ENCODE data around the gene WFIKKN1. TPM values are rescaled to one million over a fixed set of nuclear protein-coding genes. Genes with fewer than 3 reads are reported as not detected.

WFIKKN1 gene
- total and polyA plus RNA-seq, 2 of the 13 experiments (the other 11 are each of a cell fraction or from before 2014, with no cell fraction given) = 1.7 to 4.9 TPM

- TF ChIP-seq ZNF646 (CRISPR knock-in tag; IDR thresholded peaks at IDR 0.05) (no peak), SNAPC4 (CRISPR knock-in tag; IDR thresholded peaks at IDR 0.05) (no peak), AKNA (CRISPR knock-in tag; IDR thresholded peaks at IDR 0.05; ENCODE audit: borderline replicate concordance) (no peak), SIN3A (IDR thresholded peaks at IDR 0.05; ENCODE audit: borderline replicate concordance, low read depth, low read length) (no peak), SAP130 (CRISPR knock-in tag; IDR thresholded peaks at IDR 0.05; ENCODE audit: low read depth) (0 out of 2 replicates have a peak, but pooled peaks have one; percentile 6), ZZZ3 (CRISPR knock-in tag; IDR thresholded peaks at IDR 0.05; ENCODE audit: borderline replicate concordance) (no peak), ZNF572 (CRISPR knock-in tag; IDR thresholded peaks at IDR 0.05) (no peak), ADNP (CRISPR knock-in tag; IDR thresholded peaks at IDR 0.05) (0 out of 2 replicates have a peak, but pooled peaks have one; percentile 46), ZSCAN22 (CRISPR knock-in tag; IDR thresholded peaks at IDR 0.05) (no peak), ZMYM3 (CRISPR knock-in tag; IDR thresholded peaks at IDR 0.05) (peak; percentile 93), KAT7 (CRISPR knock-in tag; IDR thresholded peaks at IDR 0.05; ENCODE audit: borderline replicate concordance) (no peak), ZNF768 (CRISPR knock-in tag; IDR thresholded peaks at IDR 0.05) (peak; percentile 13; the same call in 1 of the 2 replicates)
Measured at GRCh38 chr16:674968-675883, 44.4 kb downstream of the WFIKKN1 start, which contains the start of gene RHBDL1 (continued).
